GM13977 (cell line): Measurements from ENCODE around the gene LRP1B.

ENCODE experiments used
- DNase-seq: peaks from one replicate; pipeline ENCODE4 v3.0.0; 2012; ENCODE audit warnings: low spot score
- CTCF ChIP-seq: IDR thresholded peaks from 2 replicates; pipeline ENCODE4 v1.5.1; 2012; ENCODE audit warnings: mild to moderate bottlenecking, control low read depth; ENCODE audit not compliant: insufficient read depth; ENCODE audit errors: extremely low read depth, missing control alignments
- in situ Hi-C: fragments of 300-500 bp; cut with MboI; formaldehyde crosslinking; loops from one replicate; pipeline ENCODE4 v1.12.0; 2022; ENCODE audit warnings: low sequenced_read_pairs, low pct_unique_long_range_greater_than_20kb, mixed read lengths, inconsistent platforms; ENCODE audit not compliant: unreplicated experiment

LRP1B gene

GRCh38 chr2:140714586-140714985, 1416.2 kb downstream of the LRP1B start:
- in situ Hi-C loops, result no loop called here

GRCh38 chr2:140711867-140712266, 1418.9 kb downstream of the LRP1B start:
- in situ Hi-C loops, result no loop called here
- no peak for DNase-seq
- TF ChIP-seq CTCF, result no peak

More at GRCh38 chr2:140714586-140714985, 1416.2 kb downstream of the LRP1B start:
- TF ChIP-seq CTCF, result no peak
- DNase-seq, result no peak

GRCh38 chr2:140701726-140702125, 1429.1 kb downstream of the LRP1B start:
- no peak for DNase-seq
- in situ Hi-C loops, result no loop called here
- TF ChIP-seq CTCF, result no peak

- TF ChIP-seq CTCF, result no peak
- no peak for DNase-seq
- in situ Hi-C loops, result no loop called here
These were observed 1432.2 kb downstream of the LRP1B start for GRCh38 chr2:140698636-140699035.

- TF ChIP-seq CTCF, result no peak
- in situ Hi-C loops, result no loop called here
- DNase-seq, result no peak
These were observed 1434.4 kb downstream of the LRP1B start for GRCh38 chr2:140696449-140696848.

GRCh38 chr2:140695155-140695554, 1435.7 kb downstream of the LRP1B start:
- no peak for DNase-seq
- in situ Hi-C loops, result no loop called here
- TF ChIP-seq CTCF, result no peak

- in situ Hi-C loops, result no loop called here
- no peak for TF ChIP-seq CTCF
- DNase-seq, result no peak
These were observed 1443.0 kb downstream of the LRP1B start for GRCh38 chr2:140687825-140688224.
